ENCODE measurements around the gene NHERF1. TPM values are rescaled to one million over a fixed set of nuclear protein-coding genes. Genes with fewer than 3 reads are reported as not detected.

Gene NHERF1
- total and polyA plus RNA-seq, 2 of the 8 experiments (the other 6 are each of a cell fraction or from before 2014, with no cell fraction given) = 92.9 to 99.2 TPM

- Histone ChIP-seq H4K20me1 (replicated peaks in 1 of 2; ENCODE audit: control insufficient read depth in 1 of 2, insufficient read depth in 2 of 2, low read length in 2 of 2) (peaks cover 7 to 10% of the 10 kb centered on the region in 2 experiments), H2AK5ac (ENCODE audit: low read depth, low read length) (no peak overlapping the region), H3K79me1 (ENCODE audit: low read depth, low read length) (0 out of 2 replicates have a peak, but pooled peaks cover 4% of the 10 kb centered on the region), H4K5ac (ENCODE audit: insufficient read length, low read depth, low read length) (no peak overlapping the region), H2BK12ac (ENCODE audit: low read depth, low read length) (no peak overlapping the region), H3K56ac (replicated peaks; ENCODE audit: insufficient read length, low read depth, low read length) (no peak overlapping the region), H3K27me3 (replicated peaks in 1 of 4; ENCODE audit: control insufficient read depth in 3 of 4, extremely low read depth in 1 of 4, insufficient read depth in 3 of 4, low read length in 3 of 4) (no peaks in the 10 kb centered on the region), H2BK120ac (replicated peaks; ENCODE audit: low read depth, low read length) (no peak overlapping the region), H3K4me1 (replicated peaks in 1 of 4; ENCODE audit: control insufficient read depth in 3 of 4, insufficient read depth in 4 of 4, low read length in 3 of 4) (peaks cover 0 to 5% (median 2%) of the 10 kb centered on the region in 4 experiments; a peak in 4 of 7 replicates), H3K4me2 (ENCODE audit: insufficient read depth in 1 of 2, low read depth in 2 of 2, low read length in 2 of 2) (no peak overlapping the region), H3K79me2 (ENCODE audit: control insufficient read depth in 1 of 2, insufficient read depth in 2 of 2, low read length in 2 of 2) (peaks cover 0 to 13% of the 10 kb centered on the region in 2 experiments; a peak in 2 of 4 replicates), H3K23ac (ENCODE audit: insufficient read length) (no peak overlapping the region), H3K36me3 (ENCODE audit: control insufficient read depth in 2 of 4, insufficient read depth in 4 of 4, low read length in 3 of 4) (peaks cover 2 to 37% (median 19%) of the 10 kb centered on the region in 4 experiments; a peak in 6 of 8 replicates), H2BK5ac (ENCODE audit: low read depth, low read length) (no peak overlapping the region), H3K23me2 (ENCODE audit: low read depth, low read length) (peaks cover 9% of the 10 kb centered on the region), H3K9me3 (ENCODE audit: insufficient read depth in 2 of 2, low read depth in 1 of 2, low read length in 1 of 2) (no peaks in the 10 kb centered on the region), H2BK20ac (ENCODE audit: low read length) (no peak overlapping the region), H2AFZ (ENCODE audit: low read length) (no peak overlapping the region), H4K91ac (replicated peaks; ENCODE audit: insufficient read length, low read length) (no peak overlapping the region), H3K4me3 (ENCODE audit: extremely low read depth in 1 of 4, insufficient read depth in 2 of 4, low read depth in 3 of 4, low read length in 4 of 4) (no peak overlapping the region), H4K8ac (ENCODE audit: extremely low read depth, insufficient read depth, low read length) (no peak overlapping the region), H2BK15ac (ENCODE audit: low read length) (no peak overlapping the region), H3K18ac (ENCODE audit: extremely low read depth, low read length) (no peak overlapping the region), H3K27ac (ENCODE audit: low read depth, low read length) (no peak overlapping the region), H3K9ac (replicated peaks in 1 of 4; ENCODE audit: extremely low read depth in 1 of 4, low read depth in 3 of 4, low read length in 3 of 4) (no peak overlapping the region), H3K14ac (ENCODE audit: insufficient read length) (no peak overlapping the region), H3K4ac (replicated peaks; ENCODE audit: insufficient read length, low read depth, low read length) (no peak overlapping the region)
- no peak for TF ChIP-seq BACH1 (IDR thresholded peaks at IDR 0.05; ENCODE audit: low read length)
- TF ChIP-seq MAFK (IDR thresholded peaks at IDR 0.05; ENCODE audit: low read depth, low read length) = no peak
- ChIA-PET POLR2A (ENCODE audit: partially characterized antibody) (interaction anchor here (0.8 to 5.6 kb wide), 7 partner anchors 12 to 76 kb away, joined by 3 to 54 read pairs (median 10); partner anchors contain the start of genes NHERF1 and RAB37), CTCF (ENCODE audit: partially characterized antibody) (interaction anchor here (1.2 to 99.6 kb wide), 9 partner anchors 10 to 115 kb away, joined by 3 to 2981 read pairs (median 23); partner anchors contain the start of genes FDXR, GRIN2C, NHERF1 and RAB37)
- FAIRE-seq = no peak
- DNase-seq (ENCODE audit: low read depth in 1 of 2, low spot score in 2 of 2) = no peak
- 92% methylated on average over 13 of the region's 13 CpGs; no CpG with 5 or more reads in 1 of the 2 experiments for WGBS, 2 experiments (ENCODE audit: extremely low coverage in 1 of 2, insufficient coverage in 1 of 2, insufficient read length in 1 of 2, insufficient replicate concordance in 2 of 2, low coverage in 1 of 2, low lambda C conversion rate in 2 of 2, missing lambda C conversion rate in 1 of 2)
These were observed 23.6 kb downstream of the NHERF1 start for GRCh38 chr17:74772053-74772452.

All from H1 (cell line).